Testis (tissue), 3 donors: ENCODE results near the gene PXYLP1. TPM values are rescaled to one million over a fixed set of nuclear protein-coding genes. Genes with fewer than 3 reads are reported as not detected.
"Not testable (repeated sequence)": the region's sequence is repeated elsewhere in the genome, so short reads cannot be mapped to it uniquely, and the experiment has no call there.

ENCODE experiments used
- DNase-seq: peaks from one replicate; pipeline ENCODE4 v3.0.0-alpha.2; 2019
- H3K27ac ChIP-seq, 2 donors: fragments of 200-600 bp; sonication (generic); one replicate each; pipeline ENCODE4 v1.5.1; 2019
- H3K27me3 ChIP-seq: fragments of 200-600 bp; sonication (generic); one replicate; pipeline ENCODE4 v1.5.1; 2019
- H3K36me3 ChIP-seq: fragments of 200-600 bp; sonication (generic); one replicate; pipeline ENCODE4 v1.5.1; 2017; ENCODE audit warnings: low read depth; ENCODE audit errors: missing control alignments
- H3K4me1 ChIP-seq: fragments of 200-600 bp; sonication (generic); one replicate; pipeline ENCODE4 v1.5.1; 2019
- H3K4me3 ChIP-seq, 2 donors: fragments of 200-600 bp; sonication (generic); one replicate each; pipeline ENCODE4 v1.5.1; 2017 to 2019
- H3K9me3 ChIP-seq: fragments of 200-600 bp; sonication (generic); one replicate; pipeline ENCODE4 v1.5.1; 2017
- POLR2A ChIP-seq: fragments of 450-650 bp; IDR thresholded peaks from one replicate; pipeline ENCODE4 v1.6.1; 2017; ENCODE audit warnings: antibody characterized with exemption, mild to moderate bottlenecking, moderate library complexity
- WGBS, 2 donors: methylation state at CpG; one replicate each; pipeline ENCODE4 v1.1.5; 2018; 5-methylcytosine and 5-hydroxymethylcytosine counted together
- intact Hi-C: fragments of 100-400 bp; cut with DNase I; formaldehyde crosslinking; loops from one replicate; pipeline ENCODE4 v1.15.1; 2023; ENCODE audit warnings: low total_unique reads
- polyA plus RNA-seq: library from polyadenylated mRNA; stranded (reverse); fragments of 350-450 nt; fragmentation: Illumina TruSeq; extraction: RNeasy Lipid Tissue Mini Kit (QIAGEN cat#74804); gene quantifications from one replicate; pipeline ENCODE4 v1.2.3, GENCODE V29; 2014; ENCODE audit warnings: low read depth, low replicate concordance; ENCODE audit not compliant: insufficient read depth
- total RNA-seq, 2 donors: library from RNA; depleted of rRNA; stranded (reverse); fragments of >200 nt; gene quantifications; one replicate each; pipeline ENCODE4 v1.2.3, GENCODE V29; 2016
- TF ChIP-seq, protein P1 (sequence below), 3 experiments: fragments of 450-650 bp in 2 of 3; fragments of 200-600 bp in 1 of 3; sonication (generic) in 1 of 3; IDR thresholded peaks; one replicate each; pipeline ENCODE4 v1.5.1; 2016 to 2019; ENCODE audit warnings: antibody characterized with exemption in 3 of 3, mild to moderate bottlenecking in 2 of 3, moderate library complexity in 1 of 3

The PXYLP1 gene
- total and polyA plus RNA-seq, 3 donors from 2014 or later, result 16.0 to 55.8 (median 31.6) TPM

GRCh38 chr3:141291559-141292355 lies 60.1 kb downstream of the PXYLP1 start:
- intact Hi-C loops, result no loop called here
- H3K36me3 ChIP-seq, result no peaks in the 10 kb centered on the region
- peak overlapping the region; percentile 42 to 77 for H3K27ac ChIP-seq
- 37 to 46% methylated on average over 12 of the region's 12 CpGs for WGBS, 2 donors
- TF ChIP-seq, protein P1, sequence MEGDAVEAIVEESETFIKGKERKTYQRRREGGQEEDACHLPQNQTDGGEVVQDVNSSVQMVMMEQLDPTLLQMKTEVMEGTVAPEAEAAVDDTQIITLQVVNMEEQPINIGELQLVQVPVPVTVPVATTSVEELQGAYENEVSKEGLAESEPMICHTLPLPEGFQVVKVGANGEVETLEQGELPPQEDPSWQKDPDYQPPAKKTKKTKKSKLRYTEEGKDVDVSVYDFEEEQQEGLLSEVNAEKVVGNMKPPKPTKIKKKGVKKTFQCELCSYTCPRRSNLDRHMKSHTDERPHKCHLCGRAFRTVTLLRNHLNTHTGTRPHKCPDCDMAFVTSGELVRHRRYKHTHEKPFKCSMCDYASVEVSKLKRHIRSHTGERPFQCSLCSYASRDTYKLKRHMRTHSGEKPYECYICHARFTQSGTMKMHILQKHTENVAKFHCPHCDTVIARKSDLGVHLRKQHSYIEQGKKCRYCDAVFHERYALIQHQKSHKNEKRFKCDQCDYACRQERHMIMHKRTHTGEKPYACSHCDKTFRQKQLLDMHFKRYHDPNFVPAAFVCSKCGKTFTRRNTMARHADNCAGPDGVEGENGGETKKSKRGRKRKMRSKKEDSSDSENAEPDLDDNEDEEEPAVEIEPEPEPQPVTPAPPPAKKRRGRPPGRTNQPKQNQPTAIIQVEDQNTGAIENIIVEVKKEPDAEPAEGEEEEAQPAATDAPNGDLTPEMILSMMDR (IDR thresholded peaks at IDR 0.05), result no peak
- TF ChIP-seq POLR2A, result no peak
- H3K27me3 ChIP-seq, result no peaks in the 10 kb centered on the region
- peak; percentile 70 for DNase-seq
- no peaks in the 10 kb centered on the region for H3K9me3 ChIP-seq
- no peak overlapping the region for H3K4me3 ChIP-seq
- H3K4me1 ChIP-seq, result peaks cover 22% of the 10 kb centered on the region

GRCh38 chr3:141292356-141293058 lies 60.9 kb downstream of the PXYLP1 start:
- intact Hi-C loops, result no loop called here
- H3K27ac ChIP-seq, result peak overlapping the region; percentile 42 to 77
- H3K27me3 ChIP-seq, result no peaks in the 10 kb centered on the region
- H3K4me1 ChIP-seq, result peaks cover 22% of the 10 kb centered on the region
- TF ChIP-seq POLR2A, result no peak
- TF ChIP-seq, protein P1 (IDR thresholded peaks at IDR 0.05), result no peak
- H3K36me3 ChIP-seq, result no peaks in the 10 kb centered on the region
- no peak overlapping the region for H3K4me3 ChIP-seq
- DNase-seq, result no peak
- H3K9me3 ChIP-seq, result no peaks in the 10 kb centered on the region
- WGBS, 2 donors, result 60 to 76% methylated on average over 19 of the region's 19 CpGs

- no peak for TF ChIP-seq POLR2A
- TF ChIP-seq, protein P1 (IDR thresholded peaks at IDR 0.05), result no peak
- Histone ChIP-seq H3K4me1 (peaks cover 22% of the 10 kb centered on the region), H3K9me3 (no peaks in the 10 kb centered on the region), H3K27ac (peak overlapping the region in 1 of 2 donors; percentile 77), H3K4me3 (peak overlapping the region in 1 of 2 donors; percentile 16), H3K27me3 (no peaks in the 10 kb centered on the region), H3K36me3 (no peaks in the 10 kb centered on the region)
- intact Hi-C loops, result no loop called here
- WGBS, 2 donors, result 48 to 56% methylated on average over 3 of the region's 3 CpGs
- no peak for DNase-seq
Measured at GRCh38 chr3:141294301-141294700, 62.7 kb downstream of the PXYLP1 start.

DNA sequence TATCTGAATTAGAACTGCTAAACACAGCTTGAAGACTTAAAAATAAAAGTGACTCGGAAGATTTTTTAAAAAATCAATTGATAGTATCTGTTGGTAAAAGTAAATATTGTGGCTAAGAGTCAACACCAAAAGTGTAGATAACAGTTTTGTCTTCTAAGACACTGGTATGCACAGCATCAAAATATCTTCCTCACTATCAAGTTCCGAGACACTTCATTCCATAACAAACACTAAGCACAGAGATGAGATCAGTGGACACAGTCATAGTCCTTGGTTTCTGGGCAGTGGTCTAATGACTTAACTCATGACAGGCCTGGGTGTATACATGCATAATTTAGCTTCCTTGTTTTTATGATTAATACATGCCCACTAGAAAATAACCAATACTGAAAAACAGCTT lies 63.2 kb downstream of the PXYLP1 start:
- no peaks in the 10 kb centered on the region for H3K27me3 ChIP-seq
- H3K36me3 ChIP-seq, result no peaks in the 10 kb centered on the region
- no peak for DNase-seq
- peaks cover 22% of the 10 kb centered on the region for H3K4me1 ChIP-seq
- TF ChIP-seq, protein P1 (IDR thresholded peaks at IDR 0.05), result no peak
- no peak for TF ChIP-seq POLR2A
- peak overlapping the region in 1 of 2 donors; percentile 77 for H3K27ac ChIP-seq
- 40 to 43% methylated on average over 2 of the region's 2 CpGs for WGBS, 2 donors
- peak overlapping the region in 1 of 2 donors; percentile 16 for H3K4me3 ChIP-seq
- intact Hi-C loops, result no loop called here
- H3K9me3 ChIP-seq, result no peaks in the 10 kb centered on the region

DNA sequence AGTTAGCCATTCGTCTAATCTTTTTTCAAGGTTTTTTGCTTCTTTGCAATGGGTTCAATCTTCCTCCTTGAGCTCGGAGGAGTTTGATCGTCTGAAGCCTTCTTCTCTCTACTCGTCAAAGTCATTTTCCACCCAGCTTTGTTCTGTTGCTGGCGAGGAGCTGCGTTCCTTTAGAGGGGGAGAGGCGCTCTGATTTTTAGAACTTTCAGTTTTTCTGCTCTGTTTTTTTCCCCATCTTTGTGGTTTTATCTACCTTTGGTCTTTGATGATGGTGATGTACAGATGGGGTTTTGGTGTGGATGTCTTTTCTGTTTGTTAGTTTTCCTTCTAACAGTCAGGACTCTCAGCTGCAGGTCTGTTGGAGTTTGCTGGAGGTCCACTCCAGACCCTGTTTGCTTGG lies 68.8 kb downstream of the PXYLP1 start:
- intact Hi-C loops, result loop anchor here (10.0 kb wide), 2 partner anchors 66 to 164 kb away; partner anchors contain the start of gene PXYLP1
- not testable (repeated sequence) for H3K27ac ChIP-seq

More for the DNA sequence above, 68.8 kb downstream of the PXYLP1 start:
- not testable (repeated sequence) for H3K9me3 ChIP-seq, DNase-seq, H3K4me1 ChIP-seq, H3K36me3 ChIP-seq, H3K4me3 ChIP-seq, H3K27me3 ChIP-seq
- WGBS, 2 donors, result 93 to 96% methylated on average over 7 of the region's 7 CpGs
